AG10803 (cell line): ENCODE measurements around the gene SCGB1A1.

Experiments used
- DNase-seq: peaks from one replicate; pipeline ENCODE4 v3.0.0; 2010; ENCODE audit warnings: low read depth
- H3K4me3 ChIP-seq: 2 replicates; pipeline ENCODE4 v1.5.1; 2011; ENCODE audit warnings: mild to moderate bottlenecking, low read length, control low read depth
- TF ChIP-seq, protein P1 (sequence below): conservative IDR thresholded peaks from 2 replicates; pipeline ENCODE4 v1.5.1; 2011; ENCODE audit warnings: mild to moderate bottlenecking, low read length, control low read depth, inconsistent platforms

SCGB1A1 gene

DNA sequence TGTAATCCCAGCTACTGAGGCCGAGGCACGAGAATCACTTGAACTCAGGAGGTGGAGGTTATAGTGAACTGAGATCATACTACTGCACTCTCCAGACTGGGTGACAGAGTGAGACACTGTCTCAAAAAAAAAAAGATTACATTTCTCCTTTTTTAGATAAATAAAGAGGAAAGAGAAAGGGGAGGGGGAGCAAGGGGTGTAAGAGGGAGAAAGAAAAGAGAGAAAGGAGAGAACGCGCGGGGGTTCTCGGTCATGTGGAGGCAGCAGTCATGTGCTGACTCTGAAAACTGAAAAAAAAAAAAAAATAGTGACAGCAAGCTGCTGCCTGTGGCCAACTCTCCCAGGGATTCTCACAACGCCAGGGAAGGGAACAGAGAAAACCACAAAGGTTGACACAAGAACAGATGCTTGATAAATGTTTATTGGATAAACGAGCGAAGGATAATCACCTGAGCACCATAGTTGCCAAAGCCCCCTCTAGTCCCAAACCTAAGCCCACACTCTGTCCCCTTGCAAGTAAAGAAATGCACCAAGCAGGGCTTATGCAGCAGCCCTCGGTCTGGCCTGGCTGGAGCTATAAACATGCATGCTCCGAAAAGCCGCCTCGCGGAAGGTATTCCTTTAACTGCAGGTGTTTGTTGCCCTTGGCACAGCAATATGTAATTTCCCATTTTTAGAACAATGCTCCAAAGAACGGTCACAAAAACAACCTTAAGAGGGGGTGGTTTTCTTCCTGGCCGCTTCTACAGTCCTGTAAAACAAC, 14.5 kb downstream of the SCGB1A1 start:
- TF ChIP-seq, protein P1, sequence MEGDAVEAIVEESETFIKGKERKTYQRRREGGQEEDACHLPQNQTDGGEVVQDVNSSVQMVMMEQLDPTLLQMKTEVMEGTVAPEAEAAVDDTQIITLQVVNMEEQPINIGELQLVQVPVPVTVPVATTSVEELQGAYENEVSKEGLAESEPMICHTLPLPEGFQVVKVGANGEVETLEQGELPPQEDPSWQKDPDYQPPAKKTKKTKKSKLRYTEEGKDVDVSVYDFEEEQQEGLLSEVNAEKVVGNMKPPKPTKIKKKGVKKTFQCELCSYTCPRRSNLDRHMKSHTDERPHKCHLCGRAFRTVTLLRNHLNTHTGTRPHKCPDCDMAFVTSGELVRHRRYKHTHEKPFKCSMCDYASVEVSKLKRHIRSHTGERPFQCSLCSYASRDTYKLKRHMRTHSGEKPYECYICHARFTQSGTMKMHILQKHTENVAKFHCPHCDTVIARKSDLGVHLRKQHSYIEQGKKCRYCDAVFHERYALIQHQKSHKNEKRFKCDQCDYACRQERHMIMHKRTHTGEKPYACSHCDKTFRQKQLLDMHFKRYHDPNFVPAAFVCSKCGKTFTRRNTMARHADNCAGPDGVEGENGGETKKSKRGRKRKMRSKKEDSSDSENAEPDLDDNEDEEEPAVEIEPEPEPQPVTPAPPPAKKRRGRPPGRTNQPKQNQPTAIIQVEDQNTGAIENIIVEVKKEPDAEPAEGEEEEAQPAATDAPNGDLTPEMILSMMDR = no peak
- no peak for DNase-seq
- H3K4me3 ChIP-seq = no peak overlapping the region

DNA sequence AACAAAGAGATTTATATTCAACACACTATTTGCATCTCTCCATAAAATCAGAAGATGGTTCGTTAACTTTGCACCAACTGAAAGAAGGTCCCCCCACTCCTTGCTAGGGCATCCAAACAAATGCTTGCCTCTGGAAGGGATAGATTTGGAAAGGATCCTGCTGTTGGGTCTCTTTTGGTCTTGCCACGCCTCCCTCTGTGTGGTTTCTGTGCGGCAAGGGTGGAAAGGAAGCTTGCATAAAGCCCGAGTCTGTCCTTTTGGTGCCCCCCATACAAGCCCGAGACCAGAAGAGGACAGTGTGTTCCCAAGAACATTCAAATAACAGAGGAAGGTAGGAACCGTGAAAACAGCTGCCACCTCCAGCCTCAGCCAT, 15.1 kb downstream of the SCGB1A1 start:
- no peak for DNase-seq
- TF ChIP-seq, protein P1 = no peak

DNA sequence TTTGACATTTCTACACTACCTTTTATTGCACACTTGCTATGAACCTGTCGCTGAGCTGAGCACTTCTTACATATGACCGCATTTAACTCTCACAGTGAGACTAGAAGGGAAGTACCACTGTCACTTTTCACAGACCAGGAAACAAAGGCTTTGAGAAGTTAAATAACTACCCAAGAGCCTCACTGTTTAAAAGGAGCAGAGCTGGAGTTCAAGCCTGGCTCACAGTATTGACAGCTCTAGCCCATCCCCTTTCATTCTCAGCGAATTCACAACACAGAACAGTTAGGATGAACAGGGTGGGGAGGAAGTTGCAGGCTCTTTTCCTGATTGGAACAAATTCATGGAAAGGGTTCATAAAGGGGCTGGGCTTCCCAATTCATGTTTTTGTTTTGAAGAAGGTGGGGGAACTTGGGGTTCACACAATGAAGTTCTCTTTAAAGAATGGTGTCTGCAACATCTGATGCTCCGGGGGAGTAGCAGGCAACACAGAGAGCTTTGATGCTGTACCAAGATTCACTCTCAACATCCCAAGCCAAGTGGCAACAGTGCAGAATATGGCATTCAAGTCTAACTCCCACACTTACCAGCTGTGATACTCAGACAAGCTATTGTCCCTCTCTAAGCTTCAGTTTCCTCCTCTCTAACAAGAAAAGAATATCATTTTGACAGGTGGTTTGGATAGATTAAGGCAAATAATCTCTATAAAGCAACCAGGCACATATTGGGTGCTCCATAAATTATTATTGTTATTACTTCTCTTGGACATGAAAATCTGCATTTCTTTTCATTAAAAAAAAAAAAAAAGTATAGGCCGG, 17.2 kb downstream of the SCGB1A1 start:
- DNase-seq = no peak
- no peak overlapping the region for H3K4me3 ChIP-seq
- TF ChIP-seq, protein P1 = no peak

More for the DNA sequence above, 15.1 kb downstream of the SCGB1A1 start:
- no peak overlapping the region for H3K4me3 ChIP-seq

DNA sequence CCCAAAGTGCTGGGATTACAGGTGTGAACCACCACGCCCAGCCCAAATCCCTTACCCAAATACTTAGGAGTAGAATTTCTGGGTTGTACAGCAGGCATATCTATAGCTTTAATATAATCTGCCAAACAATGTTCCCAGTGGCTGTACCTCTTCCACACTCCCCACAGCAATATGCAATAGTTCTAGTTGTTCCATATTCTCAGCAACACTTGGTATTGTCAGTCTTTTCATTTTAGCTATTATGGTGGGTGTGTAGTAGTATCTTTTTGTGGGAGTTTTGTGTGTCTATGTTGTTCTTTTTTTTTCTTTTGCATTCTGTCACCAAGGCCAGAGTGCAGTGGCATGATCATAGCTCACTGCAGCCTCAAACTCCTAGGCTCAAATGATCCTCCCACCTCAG, 18.8 kb downstream of the SCGB1A1 start:
- no peak for DNase-seq
- TF ChIP-seq, protein P1 = no peak
- H3K4me3 ChIP-seq = no peak overlapping the region

DNA sequence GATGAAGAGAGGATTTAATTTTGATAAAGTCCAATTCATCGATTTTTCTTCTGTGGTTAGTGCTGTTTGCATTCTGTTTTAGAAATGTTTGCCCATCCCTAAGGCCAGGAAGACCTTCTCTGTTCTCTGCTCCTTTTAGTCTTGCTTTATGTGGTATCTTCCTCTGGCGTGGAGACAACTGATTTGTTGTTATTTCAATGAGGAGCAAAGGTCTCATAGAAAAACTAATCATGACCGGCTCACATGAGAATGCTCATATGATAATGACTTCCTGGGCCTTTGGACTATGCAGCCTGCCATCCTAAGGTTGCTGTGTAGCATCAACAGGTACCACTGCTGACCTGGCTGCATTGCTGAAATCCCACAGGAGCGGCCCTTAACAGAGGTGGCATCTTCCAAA, 19.8 kb downstream of the SCGB1A1 start:
- TF ChIP-seq, protein P1 = no peak

DNA sequence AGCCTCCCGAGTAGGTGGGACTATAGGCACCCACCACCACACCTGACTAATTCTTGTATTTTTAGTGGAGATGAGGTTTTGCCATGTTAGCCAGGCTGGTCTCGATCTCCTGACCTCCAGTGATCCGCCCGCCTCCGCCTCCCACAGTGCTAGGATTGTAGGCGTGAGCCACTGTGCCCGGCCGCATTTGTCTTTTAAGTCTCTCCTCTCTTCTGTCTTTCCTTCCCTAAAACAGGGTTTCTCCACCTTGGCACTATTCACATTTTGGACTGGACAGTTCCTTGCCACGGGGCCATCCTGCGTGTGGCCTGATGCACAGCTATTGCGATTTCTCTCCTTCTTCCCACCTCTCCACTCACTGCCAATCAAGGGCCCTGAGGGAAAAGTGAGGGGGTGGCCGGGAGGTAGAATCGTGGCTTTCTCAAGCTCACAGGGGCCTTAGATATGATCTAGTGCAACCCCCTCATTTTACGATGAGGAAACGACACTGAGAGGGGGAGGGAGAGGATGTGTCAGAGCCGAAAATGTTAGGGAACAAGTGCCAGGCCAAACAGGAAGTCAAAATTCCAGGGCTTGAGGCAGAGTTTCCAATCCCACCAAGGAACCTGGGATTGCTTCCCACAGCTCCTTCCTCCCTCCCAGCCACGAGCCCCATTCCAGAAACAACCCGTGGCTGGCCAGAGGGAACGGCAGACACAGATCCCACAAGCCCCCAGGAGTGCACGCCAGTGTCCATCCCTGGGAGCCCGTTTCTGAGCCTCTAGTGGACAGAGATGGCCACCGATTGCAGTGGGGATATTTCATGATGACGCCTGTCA, 21.2 kb downstream of the SCGB1A1 start:
- TF ChIP-seq, protein P1 = 0 out of 2 replicates have a peak, but pooled peaks have one; percentile 22

More for the DNA sequence above, 19.8 kb downstream of the SCGB1A1 start:
- DNase-seq = no peak
- no peak overlapping the region for H3K4me3 ChIP-seq

More for the DNA sequence above, 21.2 kb downstream of the SCGB1A1 start:
- peak; percentile 81 for DNase-seq
- peak overlapping the region; percentile 8; the same call in 1 of the 2 replicates for H3K4me3 ChIP-seq
